GM12865 (cell line): ENCODE measurements around the gene ZMPSTE24.

Source experiments
- DNase-seq: peaks from one replicate; pipeline ENCODE4 v3.0.0; 2010; ENCODE audit warnings: low read depth
- H3K4me3 ChIP-seq: 2 replicates; pipeline ENCODE4 v1.5.1; 2011; ENCODE audit warnings: mild to moderate bottlenecking, low read depth, low read length, control low read depth
- TF ChIP-seq, protein P1 (sequence below): IDR thresholded peaks from 2 replicates; pipeline ENCODE4 v1.5.1; 2011; ENCODE audit warnings: low read length, control low read depth, low read depth, inconsistent platforms; ENCODE audit not compliant: insufficient read depth; ENCODE audit errors: missing control alignments

ZMPSTE24 gene

GRCh38 chr1:40301541-40302299, 43.7 kb downstream of the ZMPSTE24 start:
- no peak for DNase-seq
- TF ChIP-seq, protein P1, sequence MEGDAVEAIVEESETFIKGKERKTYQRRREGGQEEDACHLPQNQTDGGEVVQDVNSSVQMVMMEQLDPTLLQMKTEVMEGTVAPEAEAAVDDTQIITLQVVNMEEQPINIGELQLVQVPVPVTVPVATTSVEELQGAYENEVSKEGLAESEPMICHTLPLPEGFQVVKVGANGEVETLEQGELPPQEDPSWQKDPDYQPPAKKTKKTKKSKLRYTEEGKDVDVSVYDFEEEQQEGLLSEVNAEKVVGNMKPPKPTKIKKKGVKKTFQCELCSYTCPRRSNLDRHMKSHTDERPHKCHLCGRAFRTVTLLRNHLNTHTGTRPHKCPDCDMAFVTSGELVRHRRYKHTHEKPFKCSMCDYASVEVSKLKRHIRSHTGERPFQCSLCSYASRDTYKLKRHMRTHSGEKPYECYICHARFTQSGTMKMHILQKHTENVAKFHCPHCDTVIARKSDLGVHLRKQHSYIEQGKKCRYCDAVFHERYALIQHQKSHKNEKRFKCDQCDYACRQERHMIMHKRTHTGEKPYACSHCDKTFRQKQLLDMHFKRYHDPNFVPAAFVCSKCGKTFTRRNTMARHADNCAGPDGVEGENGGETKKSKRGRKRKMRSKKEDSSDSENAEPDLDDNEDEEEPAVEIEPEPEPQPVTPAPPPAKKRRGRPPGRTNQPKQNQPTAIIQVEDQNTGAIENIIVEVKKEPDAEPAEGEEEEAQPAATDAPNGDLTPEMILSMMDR, result no peak
- no peak overlapping the region for H3K4me3 ChIP-seq

- DNase-seq, result no peak
- H3K4me3 ChIP-seq, result no peak overlapping the region
- TF ChIP-seq, protein P1, result no peak
These were observed 44.4 kb downstream of the ZMPSTE24 start for GRCh38 chr1:40302475-40302874.

GRCh38 chr1:40303051-40303771, 45.2 kb downstream of the ZMPSTE24 start:
- no peak overlapping the region for H3K4me3 ChIP-seq
- no peak for DNase-seq
- TF ChIP-seq, protein P1, result no peak

GRCh38 chr1:40303790-40304189, 45.8 kb downstream of the ZMPSTE24 start:
- no peak for DNase-seq
- no peak overlapping the region for H3K4me3 ChIP-seq
- TF ChIP-seq, protein P1, result no peak

DNA sequence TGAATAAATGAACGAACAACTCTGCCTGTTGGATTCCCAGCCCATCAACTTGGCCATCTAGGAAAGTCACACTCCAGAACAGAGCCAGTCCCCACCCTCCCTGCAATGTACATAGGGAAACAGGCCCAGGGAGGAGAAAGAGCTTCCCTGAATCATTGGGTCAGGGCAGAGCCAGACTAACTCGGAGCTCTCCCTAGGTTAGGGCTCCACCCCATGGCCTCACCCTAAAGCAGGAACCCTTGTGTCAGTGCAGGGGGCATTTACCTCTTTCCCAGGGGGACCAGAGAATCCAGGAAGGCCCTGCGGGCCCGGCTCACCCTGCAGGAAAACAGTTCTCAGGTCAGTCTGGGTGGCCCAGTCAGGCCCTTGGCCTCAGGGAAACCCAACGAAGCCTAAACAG, 47.4 kb downstream of the ZMPSTE24 start:
- TF ChIP-seq, protein P1, result no peak
- no peak for DNase-seq
- no peak overlapping the region for H3K4me3 ChIP-seq

GRCh38 chr1:40305871-40306270, 47.8 kb downstream of the ZMPSTE24 start:
- no peak overlapping the region for H3K4me3 ChIP-seq
- TF ChIP-seq, protein P1, result no peak
- DNase-seq, result no peak
